ENCODE data around the gene MYH9. TPM values are rescaled to one million over a fixed set of nuclear protein-coding genes. Genes with fewer than 3 reads are reported as not detected.

MYH9 gene
- total and polyA plus RNA-seq, 2 donors (not counting 1 experiment from before 2014, with no cell fraction given), result 108 to 554 TPM

- 96% methylated on average over 7 of the region's 9 CpGs for WGBS (ENCODE audit: insufficient coverage)
- no peak for ATAC-seq (ENCODE audit: low read depth)
- H3K9me3 Mint-ChIP-seq (ENCODE audit: insufficient read depth), result no peaks in the 10 kb centered on the region
- peaks cover 4 to 95% of the 10 kb centered on the region in 2 experiments for H3K36me3 ChIP-seq (replicated peaks in 1 of 2; ENCODE audit: control extremely low read depth in 1 of 2, control insufficient read depth in 1 of 2, extremely low read depth in 1 of 2, insufficient read depth in 2 of 2, low read length in 1 of 2)
- intact Hi-C loops (cut with micrococcal nuclease), result no loop called here
- TF ChIP-seq, protein P1, sequence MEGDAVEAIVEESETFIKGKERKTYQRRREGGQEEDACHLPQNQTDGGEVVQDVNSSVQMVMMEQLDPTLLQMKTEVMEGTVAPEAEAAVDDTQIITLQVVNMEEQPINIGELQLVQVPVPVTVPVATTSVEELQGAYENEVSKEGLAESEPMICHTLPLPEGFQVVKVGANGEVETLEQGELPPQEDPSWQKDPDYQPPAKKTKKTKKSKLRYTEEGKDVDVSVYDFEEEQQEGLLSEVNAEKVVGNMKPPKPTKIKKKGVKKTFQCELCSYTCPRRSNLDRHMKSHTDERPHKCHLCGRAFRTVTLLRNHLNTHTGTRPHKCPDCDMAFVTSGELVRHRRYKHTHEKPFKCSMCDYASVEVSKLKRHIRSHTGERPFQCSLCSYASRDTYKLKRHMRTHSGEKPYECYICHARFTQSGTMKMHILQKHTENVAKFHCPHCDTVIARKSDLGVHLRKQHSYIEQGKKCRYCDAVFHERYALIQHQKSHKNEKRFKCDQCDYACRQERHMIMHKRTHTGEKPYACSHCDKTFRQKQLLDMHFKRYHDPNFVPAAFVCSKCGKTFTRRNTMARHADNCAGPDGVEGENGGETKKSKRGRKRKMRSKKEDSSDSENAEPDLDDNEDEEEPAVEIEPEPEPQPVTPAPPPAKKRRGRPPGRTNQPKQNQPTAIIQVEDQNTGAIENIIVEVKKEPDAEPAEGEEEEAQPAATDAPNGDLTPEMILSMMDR (IDR thresholded peaks at IDR 0.05), result no peak
- no peak for TF ChIP-seq EZH2 (IDR thresholded peaks at IDR 0.05; ENCODE audit: borderline replicate concordance, insufficient read depth, low read depth, low read length, poor library complexity, severe bottlenecking)
- no peak overlapping the region for H3K4me3 ChIP-seq (ENCODE audit: control extremely low read depth in 1 of 5, extremely low read depth in 1 of 5, insufficient read depth in 1 of 5, low read depth in 2 of 5, low read length in 4 of 5)
- no peak overlapping the region for H2AFZ ChIP-seq (ENCODE audit: insufficient read depth, low read depth, low read length, poor library complexity, severe bottlenecking)
- H3K27ac ChIP-seq (ENCODE audit: low read length in 2 of 2), result no peak overlapping the region
- no peak overlapping the region for H3K27ac Mint-ChIP-seq
- no peak overlapping the region for H3K4me2 ChIP-seq (replicated peaks; ENCODE audit: low read depth, low read length, poor library complexity, severe bottlenecking)
- CTCF ChIA-PET, result interaction anchor here (1.5 to 2.3 kb wide), 2 partner anchors 19 to 150 kb away, joined by 5 to 17 read pairs; no protein-coding TSS in a partner anchor
- no peaks in the 10 kb centered on the region for H3K27me3 Mint-ChIP-seq
- H3K79me2 ChIP-seq (ENCODE audit: control insufficient read depth, insufficient read depth, low read length), result peaks cover 81% of the 10 kb centered on the region
- POLR2A ChIA-PET, result interaction anchor here (1.9 kb wide), 1 partner anchor 11 kb away, joined by 5 read pairs; no protein-coding TSS in a partner anchor
- no peak overlapping the region for H3K4me3 Mint-ChIP-seq
- no peak for DNase-seq
- no peaks in the 10 kb centered on the region for H3K9me3 ChIP-seq (ENCODE audit: control extremely low read depth in 1 of 3, control insufficient read depth in 2 of 3, insufficient read depth in 1 of 3, low read length in 2 of 3)
- no peaks in the 10 kb centered on the region for H3K4me1 Mint-ChIP-seq
- H3K27me3 ChIP-seq (replicated peaks in 1 of 4; ENCODE audit: control extremely low read depth in 1 of 4, control insufficient read depth in 3 of 4, insufficient read depth in 4 of 4, low read length in 3 of 4), result no peaks in the 10 kb centered on the region
- peaks cover 91% of the 10 kb centered on the region for H4K20me1 ChIP-seq (ENCODE audit: control insufficient read depth, insufficient read depth, low read length, poor library complexity, severe bottlenecking)
- no peak overlapping the region for H3K9ac ChIP-seq (ENCODE audit: low read length)
- no peaks in the 10 kb centered on the region for H3K4me1 ChIP-seq (ENCODE audit: control insufficient read depth in 2 of 2, insufficient read depth in 2 of 2, low read length in 2 of 2)
Observed at GRCh38 chr22:36320553-36320952, 67.2 kb downstream of the MYH9 start.

DNA sequence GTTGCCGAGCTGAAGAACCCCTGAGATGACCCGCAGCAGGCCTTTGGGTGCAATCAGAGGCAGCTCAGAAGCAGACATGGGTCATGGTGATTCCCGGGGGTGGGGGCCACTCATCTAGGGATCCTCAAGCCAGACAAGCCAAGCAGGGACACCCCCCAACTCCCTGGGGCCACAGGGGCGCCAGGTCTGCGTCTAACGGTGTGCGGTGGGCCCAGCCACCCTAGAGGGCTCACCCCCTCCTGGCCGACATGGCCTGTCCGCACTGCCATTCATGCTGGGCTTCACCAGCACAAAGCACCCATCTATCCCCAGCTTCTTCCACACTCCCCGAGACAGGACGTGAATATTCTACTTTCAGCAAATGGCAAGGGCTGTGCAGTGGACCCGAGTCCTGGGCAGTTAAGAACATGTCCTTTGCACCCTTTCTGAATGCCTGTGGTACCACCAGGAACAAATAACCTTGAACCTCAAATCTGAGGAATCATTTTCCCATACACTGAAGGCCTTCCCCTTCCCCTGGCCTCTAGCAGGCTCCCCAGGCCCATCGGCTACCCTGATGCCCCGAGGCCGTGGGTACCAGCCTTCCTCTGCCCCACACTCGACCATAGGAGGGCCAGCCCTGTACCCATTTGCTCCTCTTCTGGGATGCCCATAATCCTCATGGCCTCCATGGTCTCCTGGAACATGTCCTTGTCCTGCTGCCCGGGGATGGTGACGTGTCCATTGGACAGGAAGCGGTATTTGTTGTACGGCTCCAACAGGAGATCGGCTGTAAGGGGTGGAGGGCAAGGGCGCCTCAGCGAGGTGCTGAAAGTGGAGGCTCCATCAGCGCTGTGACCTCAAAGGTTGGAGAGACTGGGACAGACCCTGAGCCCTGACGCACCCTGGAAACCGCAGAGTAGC lies 67.9 kb downstream of the MYH9 start:
- Histone ChIP-seq H3K27me3 (replicated peaks in 1 of 4; ENCODE audit: control extremely low read depth in 1 of 4, control insufficient read depth in 3 of 4, insufficient read depth in 4 of 4, low read length in 3 of 4) (no peaks in the 10 kb centered on the region), H3K27ac (ENCODE audit: low read length in 2 of 2) (no peak overlapping the region), H2AFZ (ENCODE audit: insufficient read depth, low read depth, low read length, poor library complexity, severe bottlenecking) (no peak overlapping the region), H3K4me2 (replicated peaks; ENCODE audit: low read depth, low read length, poor library complexity, severe bottlenecking) (no peak overlapping the region), H4K20me1 (ENCODE audit: control insufficient read depth, insufficient read depth, low read length, poor library complexity, severe bottlenecking) (peaks cover 89% of the 10 kb centered on the region), H3K4me1 (ENCODE audit: control insufficient read depth in 2 of 2, insufficient read depth in 2 of 2, low read length in 2 of 2) (no peaks in the 10 kb centered on the region), H3K79me2 (ENCODE audit: control insufficient read depth, insufficient read depth, low read length) (peaks cover 76% of the 10 kb centered on the region), H3K9ac (ENCODE audit: low read length) (no peak overlapping the region), H3K4me3 (ENCODE audit: control extremely low read depth in 1 of 5, extremely low read depth in 1 of 5, insufficient read depth in 1 of 5, low read depth in 2 of 5, low read length in 4 of 5) (no peak overlapping the region), H3K36me3 (replicated peaks in 1 of 2; ENCODE audit: control extremely low read depth in 1 of 2, control insufficient read depth in 1 of 2, extremely low read depth in 1 of 2, insufficient read depth in 2 of 2, low read length in 1 of 2) (peaks cover 4 to 95% of the 10 kb centered on the region in 2 experiments), H3K9me3 (ENCODE audit: control extremely low read depth in 1 of 3, control insufficient read depth in 2 of 3, insufficient read depth in 1 of 3, low read length in 2 of 3) (no peaks in the 10 kb centered on the region)
- H3K4me3 Mint-ChIP-seq, result no peak overlapping the region
- no peaks in the 10 kb centered on the region for H3K27me3 Mint-ChIP-seq
- H3K4me1 Mint-ChIP-seq, result no peaks in the 10 kb centered on the region
- ChIA-PET CTCF (interaction anchor here (0.9 kb wide), 1 partner anchor 151 kb away, joined by 4 read pairs; no protein-coding TSS in a partner anchor), POLR2A (no interaction called here)
- no peak for DNase-seq
- WGBS (ENCODE audit: insufficient coverage), result 90% methylated on average over 26 of the region's 26 CpGs
- intact Hi-C loops (cut with micrococcal nuclease), result no loop called here
- peak overlapping the region; percentile 50 for H3K27ac Mint-ChIP-seq
- no peak for ATAC-seq (ENCODE audit: low read depth)
- no peak for TF ChIP-seq EZH2 (IDR thresholded peaks at IDR 0.05; ENCODE audit: borderline replicate concordance, insufficient read depth, low read depth, low read length, poor library complexity, severe bottlenecking)
- TF ChIP-seq, protein P1 (IDR thresholded peaks at IDR 0.05), result no peak
- no peaks in the 10 kb centered on the region for H3K9me3 Mint-ChIP-seq (ENCODE audit: insufficient read depth)
